Nephron (organoid): ENCODE measurements around the gene CBLIF.
"Not testable (repeated sequence)": the region's sequence is repeated elsewhere in the genome, so short reads cannot be mapped to it uniquely, and the experiment has no call there.

ENCODE experiments used
- H3K27ac Mint-ChIP-seq, 3 experiments: 2 replicates each; pipeline ENCODE4 v1.8.0; 2020; ENCODE audit warnings: mixed read lengths in 3 of 3, mild to moderate bottlenecking in 2 of 3, moderate library complexity in 1 of 3
- H3K27me3 Mint-ChIP-seq: 2 replicates; pipeline ENCODE4 v1.8.0; 2021; ENCODE audit warnings: low read depth, mild to moderate bottlenecking, moderate library complexity, mixed read lengths
- H3K36me3 Mint-ChIP-seq: 2 replicates; pipeline ENCODE4 v1.8.0; 2020; ENCODE audit warnings: low read depth, mixed read lengths
- H3K4me1 Mint-ChIP-seq: 2 replicates; pipeline ENCODE4 v1.8.0; 2020; ENCODE audit warnings: mixed read lengths
- H3K4me3 Mint-ChIP-seq, 3 experiments: 2 replicates each; pipeline ENCODE4 v1.8.0; 2020; ENCODE audit warnings: mild to moderate bottlenecking in 3 of 3, mixed read lengths in 3 of 3, moderate library complexity in 2 of 3
- H3K9me3 Mint-ChIP-seq: 2 replicates; pipeline ENCODE4 v1.8.0; 2020; ENCODE audit warnings: mixed read lengths
- TF ChIP-seq, protein P1 (sequence below), 3 experiments: fragments of 200-600 bp; sonication (generic); IDR thresholded peaks; one replicate each; pipeline ENCODE4 v1.5.0; 2021; ENCODE audit warnings: antibody characterized with exemption in 3 of 3; ENCODE audit not compliant: unreplicated experiment in 3 of 3

CBLIF gene

DNA sequence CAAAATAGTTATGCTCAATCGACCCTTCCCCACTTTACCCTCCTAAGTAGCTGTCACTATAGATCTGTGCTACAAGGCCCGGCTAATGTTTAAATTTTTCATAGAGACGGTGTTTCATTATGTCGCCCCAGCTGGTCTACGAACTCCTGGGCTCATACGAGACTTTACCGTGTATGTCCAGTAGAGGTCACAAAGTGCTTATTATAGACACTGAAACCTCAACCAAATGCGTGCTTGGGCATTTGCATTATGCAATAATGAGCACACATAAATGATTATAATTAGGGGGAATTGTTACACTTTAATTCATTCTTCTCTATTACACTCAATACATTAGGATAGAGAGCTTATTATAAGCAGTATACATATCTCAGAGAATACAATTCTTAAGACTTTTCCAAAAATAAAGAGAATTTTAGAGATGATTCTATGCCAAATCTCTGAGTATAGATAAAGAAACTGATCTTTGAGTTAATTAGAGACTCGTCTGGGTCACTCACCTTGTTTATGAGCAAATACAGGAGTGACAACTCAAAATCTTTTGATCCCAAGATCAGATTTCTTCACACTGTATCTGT is 22.2 kb downstream of the CBLIF start:
- Mint-ChIP-seq H3K9me3 (no peaks in the 10 kb centered on the region), H3K4me1 (peaks cover 5% of the 10 kb centered on the region), H3K27ac (no peak overlapping the region), H3K4me3 (no peak overlapping the region), H3K36me3 (no peaks in the 10 kb centered on the region), H3K27me3 (no peaks in the 10 kb centered on the region)
- TF ChIP-seq, protein P1, sequence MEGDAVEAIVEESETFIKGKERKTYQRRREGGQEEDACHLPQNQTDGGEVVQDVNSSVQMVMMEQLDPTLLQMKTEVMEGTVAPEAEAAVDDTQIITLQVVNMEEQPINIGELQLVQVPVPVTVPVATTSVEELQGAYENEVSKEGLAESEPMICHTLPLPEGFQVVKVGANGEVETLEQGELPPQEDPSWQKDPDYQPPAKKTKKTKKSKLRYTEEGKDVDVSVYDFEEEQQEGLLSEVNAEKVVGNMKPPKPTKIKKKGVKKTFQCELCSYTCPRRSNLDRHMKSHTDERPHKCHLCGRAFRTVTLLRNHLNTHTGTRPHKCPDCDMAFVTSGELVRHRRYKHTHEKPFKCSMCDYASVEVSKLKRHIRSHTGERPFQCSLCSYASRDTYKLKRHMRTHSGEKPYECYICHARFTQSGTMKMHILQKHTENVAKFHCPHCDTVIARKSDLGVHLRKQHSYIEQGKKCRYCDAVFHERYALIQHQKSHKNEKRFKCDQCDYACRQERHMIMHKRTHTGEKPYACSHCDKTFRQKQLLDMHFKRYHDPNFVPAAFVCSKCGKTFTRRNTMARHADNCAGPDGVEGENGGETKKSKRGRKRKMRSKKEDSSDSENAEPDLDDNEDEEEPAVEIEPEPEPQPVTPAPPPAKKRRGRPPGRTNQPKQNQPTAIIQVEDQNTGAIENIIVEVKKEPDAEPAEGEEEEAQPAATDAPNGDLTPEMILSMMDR (IDR thresholded peaks at IDR 0.05; ENCODE audit: unreplicated experiment in 3 of 3) = peak; percentile 64 to 69 (median 69)

DNA sequence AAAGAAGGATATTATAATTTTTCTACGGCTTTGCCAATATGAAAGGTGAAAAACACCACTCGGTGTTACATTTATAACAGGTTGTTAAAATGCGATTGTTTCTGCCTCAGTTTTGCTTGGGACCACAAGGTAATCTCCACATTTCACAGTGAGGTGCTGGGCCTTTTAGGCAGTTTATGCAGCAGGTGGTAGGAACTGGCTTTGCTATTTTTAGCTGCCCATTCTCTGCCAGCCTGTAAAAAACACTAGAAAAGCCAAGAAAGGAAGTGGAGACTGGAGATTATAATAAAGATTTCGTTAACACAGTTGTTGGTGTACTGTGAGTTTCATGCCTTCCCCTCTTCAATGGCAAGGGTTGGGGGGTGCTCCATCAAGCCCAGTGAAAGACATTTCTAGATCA is 26.7 kb downstream of the CBLIF start:
- TF ChIP-seq, protein P1 (IDR thresholded peaks at IDR 0.05; ENCODE audit: unreplicated experiment in 3 of 3) = no peak
- Mint-ChIP-seq H3K27ac (no peak overlapping the region), H3K4me3 (no peak overlapping the region), H3K36me3 (no peaks in the 10 kb centered on the region), H3K4me1 (peaks cover 5% of the 10 kb centered on the region), H3K27me3 (peaks cover 4% of the 10 kb centered on the region), H3K9me3 (no peaks in the 10 kb centered on the region)

DNA sequence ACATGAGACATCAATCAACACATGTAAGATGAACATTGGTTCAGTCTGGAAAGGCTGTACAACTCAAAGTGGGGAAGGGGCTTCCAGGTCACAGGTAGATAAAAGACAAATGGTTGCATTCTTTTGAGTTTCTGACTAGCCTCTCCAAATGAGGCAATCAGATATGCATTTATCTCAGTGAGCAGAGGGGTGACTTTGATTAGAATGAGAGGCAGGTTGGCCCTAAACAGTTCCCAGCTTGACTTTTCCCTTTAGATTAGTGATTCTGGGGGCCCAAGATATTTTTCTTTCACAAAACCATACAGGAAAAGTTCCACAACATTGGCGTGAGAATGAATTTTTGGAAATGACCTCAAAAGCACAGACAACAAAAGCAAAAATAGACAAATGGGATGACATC is 28.9 kb downstream of the CBLIF start:
- not testable (repeated sequence) for H3K4me3 Mint-ChIP-seq, H3K9me3 Mint-ChIP-seq, H3K27me3 Mint-ChIP-seq, H3K27ac Mint-ChIP-seq, H3K4me1 Mint-ChIP-seq, H3K36me3 Mint-ChIP-seq

DNA sequence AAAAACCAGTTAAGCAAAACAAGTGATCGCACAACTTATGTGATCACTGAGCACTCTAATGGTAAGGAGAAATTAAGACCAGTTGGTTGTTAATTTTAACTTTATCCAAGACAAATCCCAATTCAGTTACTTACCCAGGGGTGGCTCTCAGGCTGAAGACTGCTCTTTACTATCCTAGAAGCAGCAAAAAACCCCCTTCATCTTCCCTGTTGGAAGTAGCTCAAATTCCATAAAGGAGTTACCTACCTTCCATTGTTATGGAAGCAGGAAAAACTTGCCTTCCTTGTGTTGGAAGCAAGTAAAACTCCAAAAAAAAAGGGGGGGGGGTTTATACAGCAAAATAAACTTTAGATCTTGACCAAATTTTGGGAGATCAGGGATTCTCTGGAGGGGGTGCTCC is 29.5 kb downstream of the CBLIF start:
- TF ChIP-seq, protein P1 (IDR thresholded peaks at IDR 0.05; ENCODE audit: unreplicated experiment in 3 of 3) = no peak
- Mint-ChIP-seq H3K27ac (no peak overlapping the region), H3K27me3 (peaks cover 11% of the 10 kb centered on the region), H3K36me3 (no peaks in the 10 kb centered on the region), H3K9me3 (no peaks in the 10 kb centered on the region), H3K4me3 (no peak overlapping the region), H3K4me1 (peaks cover 6% of the 10 kb centered on the region)

DNA sequence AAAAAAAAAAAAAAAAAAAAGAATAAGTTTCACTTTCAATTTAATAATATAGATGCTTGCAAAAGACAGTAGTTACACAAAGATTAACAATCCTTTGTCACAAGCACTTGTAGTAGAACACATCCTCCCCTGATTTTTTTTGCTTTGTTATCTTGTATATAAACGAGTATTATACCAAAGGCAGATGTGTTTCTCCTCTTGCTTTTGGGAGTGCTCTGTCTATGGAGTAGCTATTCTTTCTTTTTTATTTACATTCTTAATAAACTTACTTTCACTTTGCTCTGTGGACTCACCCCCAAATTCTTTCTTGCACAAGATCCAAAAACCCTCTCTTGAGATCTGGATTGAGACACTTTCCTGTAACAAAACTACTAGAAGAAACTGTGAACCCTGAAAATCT is 31.3 kb downstream of the CBLIF start:
- Mint-ChIP-seq H3K36me3 (no peaks in the 10 kb centered on the region), H3K27ac (no peak overlapping the region), H3K4me1 (peaks cover 8% of the 10 kb centered on the region), H3K4me3 (no peak overlapping the region), H3K27me3 (peaks cover 11% of the 10 kb centered on the region), H3K9me3 (no peaks in the 10 kb centered on the region)
- TF ChIP-seq, protein P1 (IDR thresholded peaks at IDR 0.05; ENCODE audit: unreplicated experiment in 3 of 3) = no peak

DNA sequence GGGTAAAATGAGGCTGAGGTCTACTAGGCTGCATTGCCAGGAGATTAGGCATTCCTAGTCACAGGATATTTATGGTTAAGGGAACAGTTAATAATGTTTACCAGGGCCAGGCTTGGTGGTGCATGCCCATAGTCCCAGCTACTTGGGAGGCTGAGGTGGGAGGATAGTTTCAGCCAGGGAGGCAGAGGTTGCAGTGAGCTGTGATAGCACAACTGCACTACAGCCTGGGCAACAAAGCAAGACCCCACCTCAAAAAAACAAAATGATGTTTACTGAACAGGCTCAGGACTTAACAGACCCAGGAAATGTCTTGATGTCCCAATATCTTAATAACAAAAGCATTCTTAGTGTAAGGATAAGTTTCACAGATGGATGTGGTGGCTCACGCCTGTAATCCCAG is 31.9 kb downstream of the CBLIF start:
- Mint-ChIP-seq H3K9me3 (no peaks in the 10 kb centered on the region), H3K27me3 (peaks cover 11% of the 10 kb centered on the region), H3K27ac (no peak overlapping the region), H3K4me1 (peaks cover 8% of the 10 kb centered on the region), H3K36me3 (peaks cover 4% of the 10 kb centered on the region), H3K4me3 (no peak overlapping the region)
- TF ChIP-seq, protein P1 (IDR thresholded peaks at IDR 0.05; ENCODE audit: unreplicated experiment in 3 of 3) = no peak
